Stimulated activated CD8-positive, alpha-beta memory T cell treated with anti-CD3 and anti-CD28 coated beads, Interleukin-2, amount 100 ng/mL, for 48 hours (primary cell): ENCODE data around the gene CLINT1.
A peak's percentile ranks its signal among the peaks of the same experiment; 100 is the strongest.
"Not testable (repeated sequence)": the region's sequence is repeated elsewhere in the genome, so short reads cannot be mapped to it uniquely, and the experiment has no call there.

Experiments
- DNase-seq, 2 donors: peaks; one replicate each; pipeline ENCODE4 v3.0.0-alpha.2; 2020; ENCODE audit warnings: low read depth in 2 of 2

CLINT1 gene

DNA sequence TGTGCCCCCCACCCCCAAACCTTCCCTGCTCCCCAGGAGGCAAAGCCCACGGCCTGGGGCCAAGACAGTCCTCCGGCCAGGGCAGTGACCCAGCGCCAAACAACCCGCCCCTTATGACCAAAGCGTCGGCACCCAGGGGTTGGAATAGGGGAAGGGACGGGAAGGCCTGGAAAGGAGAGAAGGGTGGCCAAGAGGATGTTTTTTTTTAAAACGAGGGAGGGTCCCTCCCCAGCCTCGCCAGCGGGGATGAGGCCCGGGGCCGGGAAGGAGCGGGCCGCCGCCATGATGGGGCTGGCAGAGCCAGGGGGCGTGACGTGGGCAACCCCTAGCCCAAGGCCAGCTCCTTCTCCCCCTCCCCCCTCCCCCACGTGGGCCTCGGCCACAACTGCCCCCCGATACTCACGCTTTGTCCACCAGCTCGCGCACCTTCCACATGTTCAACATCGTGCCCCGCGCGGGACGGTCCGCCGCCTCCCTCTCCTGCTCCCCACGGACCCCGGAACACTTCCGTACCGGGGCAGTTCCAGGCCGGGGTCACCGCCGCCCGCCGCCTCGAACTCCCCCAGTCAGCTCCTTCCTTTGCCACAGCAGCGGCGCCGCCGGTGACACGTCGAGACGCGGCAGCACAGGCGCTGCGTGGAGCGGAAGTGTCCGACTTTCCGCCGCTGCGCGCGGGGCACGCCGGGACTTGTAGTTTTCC is at the start of gene CLINT1:
TSS of gene CLINT1 (minus strand) at position 619 of the 700 bp plus-strand sequence. CDS start at position 444, 175 bp downstream.
- DNase-seq: peak; percentile 80 to 84

DNA sequence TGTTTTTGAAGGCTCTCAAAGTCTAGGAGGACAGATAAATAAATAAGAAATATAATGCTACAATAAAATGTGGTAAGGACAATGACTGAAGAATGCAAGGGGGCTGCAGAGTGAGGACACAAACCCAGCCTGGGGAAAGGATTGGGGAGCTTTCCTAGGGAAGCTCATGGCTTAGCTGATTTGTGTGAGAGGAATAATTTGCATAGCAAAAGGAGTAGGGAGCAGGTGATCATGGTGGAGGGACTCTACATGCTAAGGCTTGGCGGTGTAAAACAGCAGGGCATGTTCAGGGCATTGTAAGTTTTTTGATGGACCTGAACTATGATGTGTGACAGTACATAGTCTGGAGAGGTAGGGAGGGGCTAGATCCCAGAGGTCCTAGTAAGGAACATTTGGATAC is 49.5 kb upstream of the CLINT1 start:
- no peak for DNase-seq

DNA sequence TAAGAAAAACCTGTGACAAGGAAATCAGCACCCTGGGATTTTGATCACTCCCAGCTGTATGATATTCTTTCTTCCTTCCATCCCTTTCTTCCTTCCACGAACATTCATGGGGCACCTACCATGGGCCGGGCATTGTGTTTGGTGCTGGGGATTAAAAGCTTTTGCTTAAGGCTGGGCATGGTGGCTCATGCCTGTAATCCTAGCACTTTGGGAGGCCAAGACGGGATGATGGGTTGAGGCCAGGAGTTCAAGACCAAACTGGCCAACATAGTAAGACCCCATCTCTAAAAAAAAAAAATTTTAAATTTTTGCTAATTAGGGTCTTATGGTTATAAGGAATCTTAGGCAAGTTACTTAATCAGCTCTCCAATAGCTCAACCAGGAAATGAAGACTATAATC is 48.5 kb upstream of the CLINT1 start:
- no peak for DNase-seq

DNA sequence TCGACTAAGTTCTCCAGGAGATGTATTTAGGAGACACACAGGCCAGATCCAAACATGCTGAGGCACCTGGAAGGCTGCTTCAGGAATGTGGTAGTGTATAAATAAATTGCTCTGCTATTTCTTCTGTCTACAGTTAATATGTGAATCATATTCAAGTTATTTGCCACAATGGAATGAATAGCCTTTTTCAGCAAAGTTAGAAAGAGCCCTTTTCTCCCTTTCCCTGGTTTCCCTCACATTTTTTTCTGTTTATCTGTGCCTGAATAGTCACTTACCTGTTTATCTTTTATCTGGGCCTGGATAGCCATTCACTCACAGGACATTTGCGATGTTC is 44.1 kb upstream of the CLINT1 start:
- no peak for DNase-seq

DNA sequence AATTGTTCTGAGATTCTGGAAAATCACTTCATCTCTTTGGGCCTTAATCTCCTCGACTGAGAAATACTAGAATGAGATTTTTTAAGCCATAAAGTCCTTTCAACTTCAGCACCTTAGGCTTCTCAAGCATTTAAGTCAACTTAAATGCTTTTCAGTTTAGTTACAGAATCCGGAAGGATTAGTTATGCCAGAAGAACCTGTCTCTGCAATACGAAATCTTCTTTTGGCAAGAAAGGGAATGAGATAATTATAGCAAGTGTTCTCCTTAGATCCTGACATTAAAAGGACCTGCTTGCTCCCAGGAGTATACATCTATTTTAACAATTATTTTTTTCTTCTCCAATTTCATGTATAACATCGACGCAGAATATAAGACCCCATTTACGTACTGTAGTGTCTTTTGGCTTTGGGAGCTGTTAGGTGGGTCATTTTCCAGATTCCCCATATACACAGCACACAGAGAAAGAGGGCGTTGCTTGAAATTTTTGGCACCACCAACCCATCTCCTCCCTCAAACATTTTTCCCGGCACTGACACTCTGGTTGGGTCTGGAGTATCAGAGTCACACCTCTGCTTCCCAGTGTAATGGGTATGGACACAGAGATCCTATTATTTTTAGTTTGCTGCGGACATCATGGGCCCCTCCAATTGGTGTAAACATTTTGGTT is 43.6 kb upstream of the CLINT1 start:
- no peak for DNase-seq

DNA sequence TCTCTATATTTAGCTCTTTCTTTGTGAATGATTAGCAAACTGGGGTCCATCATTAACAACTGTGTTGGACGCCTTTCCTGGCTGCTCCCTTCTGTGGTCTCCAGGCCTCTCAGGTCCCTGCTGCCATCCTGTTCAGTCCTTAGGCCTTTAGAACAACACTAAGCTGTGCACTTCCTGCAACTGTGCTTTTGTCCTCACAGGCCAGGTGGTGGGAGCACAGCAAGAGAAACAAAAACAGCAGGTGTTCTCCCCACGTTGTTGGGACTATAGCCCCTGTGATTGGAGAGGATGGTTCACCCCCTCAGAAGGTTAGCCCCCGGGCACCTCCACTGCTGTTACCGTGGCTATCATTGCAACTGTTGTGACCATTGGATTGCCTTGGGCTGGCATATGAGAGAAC is 41.7 kb upstream of the CLINT1 start:
- no peak for DNase-seq

DNA sequence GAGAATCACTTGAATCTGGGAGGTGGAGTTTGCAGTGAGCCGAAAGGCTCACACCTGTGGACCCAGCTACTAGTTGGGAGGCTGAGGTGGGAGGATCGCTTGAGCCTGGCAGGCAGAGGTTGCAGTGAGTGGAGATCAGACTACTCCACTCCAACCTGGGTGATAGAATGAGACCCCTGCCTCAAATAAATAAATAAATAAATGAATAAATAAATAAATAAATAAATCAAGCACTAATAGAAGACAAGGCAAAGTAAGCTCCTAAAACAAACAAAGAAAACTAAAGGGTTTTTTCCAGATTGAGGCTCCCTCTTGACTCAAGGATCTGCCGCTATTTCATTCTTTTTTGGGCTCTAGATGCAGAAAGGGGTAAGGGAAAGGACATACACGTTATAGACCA is 34.7 kb upstream of the CLINT1 start:
- DNase-seq: no peak

DNA sequence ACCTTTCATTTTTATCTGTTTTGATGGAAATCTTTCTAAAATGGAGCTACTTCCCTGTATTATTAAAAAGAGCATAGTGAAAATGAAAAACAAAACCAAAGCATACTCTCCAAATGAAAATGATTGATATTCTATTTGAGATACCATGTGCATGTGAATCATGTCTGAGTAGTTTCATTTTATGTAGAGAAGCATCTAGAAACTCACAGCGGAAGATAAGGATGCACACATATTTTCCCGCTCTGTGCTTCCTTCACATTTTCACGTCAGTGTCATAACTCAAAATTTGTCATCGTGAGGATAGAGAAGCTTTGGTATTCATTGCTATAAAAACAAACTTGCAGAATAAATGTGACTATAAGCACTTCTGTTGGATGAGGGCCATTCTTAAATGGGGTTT is 34.0 kb upstream of the CLINT1 start:
- DNase-seq: no peak

DNA sequence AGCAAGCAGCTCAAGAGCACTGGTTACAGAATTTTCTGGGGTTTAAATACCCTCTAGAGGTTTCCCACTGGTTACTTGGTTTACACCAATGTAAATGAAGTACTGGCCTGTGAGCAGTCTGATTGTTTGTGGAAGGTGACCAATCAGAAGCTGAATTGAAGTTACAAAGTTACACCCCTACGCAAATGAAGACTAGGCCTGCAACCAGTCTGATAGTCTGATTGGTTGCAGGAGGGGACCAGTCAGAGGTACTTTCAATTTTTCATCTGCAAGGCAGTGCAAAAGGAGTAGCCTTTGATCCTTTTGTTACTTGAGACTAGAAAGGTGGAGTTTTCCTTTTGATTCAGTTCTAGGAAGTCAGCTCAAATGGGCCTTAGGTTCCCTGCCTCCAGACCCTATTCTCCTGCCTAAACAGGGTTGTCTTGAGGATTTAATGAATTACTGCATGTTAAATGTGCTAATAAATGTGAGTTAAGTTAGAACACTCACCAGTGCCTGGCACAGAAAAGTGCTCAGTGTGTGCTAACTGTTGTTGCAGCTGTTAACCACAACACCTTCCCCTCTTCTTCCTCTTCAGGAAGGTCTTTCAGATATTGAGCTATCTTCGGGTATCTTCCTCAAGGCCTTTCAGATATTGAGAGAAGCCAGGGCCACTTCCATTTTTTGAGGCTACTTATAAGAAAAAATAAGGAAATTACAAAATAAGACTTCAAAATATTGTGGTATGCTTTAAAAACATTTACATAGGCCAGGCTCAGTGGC is 32.1 kb upstream of the CLINT1 start:
- DNase-seq: no peak

DNA sequence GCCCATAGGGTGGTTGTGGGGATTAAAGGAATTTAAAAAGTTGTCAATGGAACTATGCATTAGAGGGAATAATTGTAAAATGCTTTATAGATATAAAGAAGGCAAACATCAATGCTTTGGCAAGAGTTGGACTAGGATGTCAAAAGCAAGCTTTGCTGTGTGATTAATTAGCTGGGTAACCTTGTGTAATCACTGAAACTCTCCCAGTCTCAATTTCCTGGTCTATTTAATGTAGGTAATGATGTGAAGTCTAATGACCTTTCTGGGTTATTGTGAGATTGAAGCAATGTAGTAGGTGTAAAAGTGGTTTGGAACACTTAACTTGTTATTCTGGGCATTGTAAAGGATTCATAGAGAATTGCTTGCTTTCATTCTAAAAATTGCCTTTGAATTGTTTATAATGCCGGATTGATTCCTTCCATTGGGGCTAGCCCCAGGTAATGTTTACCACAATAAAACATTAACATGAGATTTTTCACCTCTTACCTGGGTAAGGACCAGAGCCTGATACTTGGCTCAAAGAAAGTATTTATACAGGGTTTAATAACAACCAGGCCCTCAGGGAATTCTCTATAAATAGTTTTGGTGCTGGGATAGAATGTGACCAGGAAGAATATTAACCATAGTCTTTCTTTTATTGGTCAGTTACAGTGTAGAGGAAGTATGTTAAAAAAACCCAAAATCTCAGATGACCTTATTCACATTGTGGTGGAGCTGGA is 30.0 kb upstream of the CLINT1 start:
- no peak for DNase-seq

DNA sequence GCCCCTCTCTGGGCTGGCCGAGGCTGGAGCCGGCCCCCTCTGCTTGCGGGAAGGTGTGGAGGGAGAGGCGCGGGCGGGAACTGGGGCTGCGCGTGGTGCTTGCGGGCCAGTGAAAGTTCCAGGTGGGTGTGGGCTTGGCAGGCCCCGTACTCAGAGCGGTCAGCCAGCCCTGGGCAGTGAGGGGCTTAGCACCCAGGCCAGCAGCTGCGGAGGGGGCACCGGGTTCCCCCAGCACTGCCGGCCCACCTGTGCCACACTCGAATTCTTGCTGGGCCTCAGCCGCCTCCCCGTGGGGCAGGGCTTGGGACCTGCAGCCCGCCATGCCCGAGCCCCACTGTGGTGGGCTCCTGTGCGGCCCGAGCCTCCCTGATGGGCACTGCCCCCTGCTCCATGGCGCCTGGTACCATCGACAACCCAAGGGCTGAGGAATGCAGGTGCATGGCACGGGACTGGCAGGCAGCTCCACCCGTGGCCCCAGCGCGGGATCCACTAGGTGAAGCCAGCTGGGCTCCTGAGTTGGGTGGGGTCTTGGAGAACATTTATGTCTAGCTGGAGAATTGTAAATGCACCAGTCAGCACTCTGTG is 27.9 kb upstream of the CLINT1 start:
- DNase-seq: no peak

DNA sequence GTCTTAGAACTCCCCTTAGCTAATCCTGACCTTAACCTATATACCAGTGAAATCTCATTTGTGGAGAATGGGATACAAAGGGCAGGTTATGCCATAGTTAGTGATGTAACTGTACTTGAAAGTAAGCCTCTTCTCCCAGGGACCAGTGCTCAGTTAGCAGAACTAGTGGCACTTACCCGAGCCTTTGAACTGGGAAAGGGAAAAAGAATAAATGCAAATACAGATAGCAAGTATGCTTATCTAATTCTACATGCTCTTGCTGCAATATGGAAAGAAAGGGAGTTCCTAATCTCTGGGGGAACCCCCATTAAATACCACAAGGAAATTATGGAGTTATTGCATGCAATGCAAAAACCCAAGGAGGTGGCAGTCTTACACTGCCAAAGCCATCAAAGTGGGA is 26.1 kb upstream of the CLINT1 start:
- DNase-seq: not testable (repeated sequence)

DNA sequence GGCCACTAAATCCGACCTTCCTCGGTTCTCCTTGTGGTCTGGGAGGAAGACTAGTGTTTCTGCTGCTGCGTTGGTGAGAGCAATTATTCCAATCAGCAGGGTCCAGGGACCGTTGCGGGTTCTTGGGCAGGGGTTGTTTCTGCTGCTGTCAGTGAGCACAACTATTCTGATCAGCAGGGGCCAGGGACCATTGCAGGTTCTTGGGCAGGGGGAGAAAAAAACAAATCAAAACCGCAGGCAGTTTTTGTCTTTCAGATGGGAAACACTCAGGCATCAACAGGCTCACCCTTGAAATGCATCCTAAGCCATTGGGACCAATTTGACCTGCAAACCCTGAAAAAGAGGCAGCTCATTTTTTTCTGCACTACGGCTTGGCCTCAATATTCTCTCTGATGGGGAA is 22.6 kb upstream of the CLINT1 start:
- not testable (repeated sequence) for DNase-seq

DNA sequence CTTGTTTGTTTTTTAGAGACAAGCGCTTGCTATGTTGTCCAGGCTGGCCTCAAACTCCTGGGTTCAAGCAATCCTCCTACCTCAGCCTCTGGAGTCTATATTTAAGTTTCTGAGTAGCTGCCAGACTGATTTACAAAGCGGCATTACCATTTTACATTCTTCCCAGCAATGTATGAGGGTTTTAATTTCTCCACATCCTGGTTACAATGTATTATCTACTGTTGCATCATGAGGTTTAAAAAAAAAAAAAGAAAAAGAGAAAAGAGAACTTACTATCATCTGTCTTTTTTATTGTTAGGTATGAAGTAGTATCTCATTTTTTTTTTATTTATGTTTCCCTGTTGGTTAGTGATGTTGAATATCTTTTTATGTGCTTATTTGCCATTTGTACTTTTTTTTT is 18.9 kb upstream of the CLINT1 start:
- DNase-seq: no peak

DNA sequence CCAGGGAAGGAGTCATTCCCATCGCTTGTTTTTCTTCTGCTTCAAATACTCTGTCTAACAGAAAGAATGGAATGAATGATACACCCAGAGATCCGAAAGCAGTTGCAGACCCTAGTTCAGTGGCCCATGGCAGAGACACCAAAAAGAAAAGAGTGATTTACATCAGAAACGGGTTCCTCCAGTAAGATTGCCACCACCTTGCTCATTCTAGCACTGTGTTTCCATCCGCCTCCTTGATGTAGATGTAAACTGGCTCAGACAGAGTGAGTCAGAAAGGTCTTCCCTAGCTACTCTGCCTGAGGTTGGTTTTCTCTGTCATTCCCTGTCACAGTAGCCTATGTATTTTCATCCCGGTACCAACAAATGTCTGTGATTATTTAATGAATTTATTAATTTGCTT is 15.9 kb upstream of the CLINT1 start:
- DNase-seq: no peak

DNA sequence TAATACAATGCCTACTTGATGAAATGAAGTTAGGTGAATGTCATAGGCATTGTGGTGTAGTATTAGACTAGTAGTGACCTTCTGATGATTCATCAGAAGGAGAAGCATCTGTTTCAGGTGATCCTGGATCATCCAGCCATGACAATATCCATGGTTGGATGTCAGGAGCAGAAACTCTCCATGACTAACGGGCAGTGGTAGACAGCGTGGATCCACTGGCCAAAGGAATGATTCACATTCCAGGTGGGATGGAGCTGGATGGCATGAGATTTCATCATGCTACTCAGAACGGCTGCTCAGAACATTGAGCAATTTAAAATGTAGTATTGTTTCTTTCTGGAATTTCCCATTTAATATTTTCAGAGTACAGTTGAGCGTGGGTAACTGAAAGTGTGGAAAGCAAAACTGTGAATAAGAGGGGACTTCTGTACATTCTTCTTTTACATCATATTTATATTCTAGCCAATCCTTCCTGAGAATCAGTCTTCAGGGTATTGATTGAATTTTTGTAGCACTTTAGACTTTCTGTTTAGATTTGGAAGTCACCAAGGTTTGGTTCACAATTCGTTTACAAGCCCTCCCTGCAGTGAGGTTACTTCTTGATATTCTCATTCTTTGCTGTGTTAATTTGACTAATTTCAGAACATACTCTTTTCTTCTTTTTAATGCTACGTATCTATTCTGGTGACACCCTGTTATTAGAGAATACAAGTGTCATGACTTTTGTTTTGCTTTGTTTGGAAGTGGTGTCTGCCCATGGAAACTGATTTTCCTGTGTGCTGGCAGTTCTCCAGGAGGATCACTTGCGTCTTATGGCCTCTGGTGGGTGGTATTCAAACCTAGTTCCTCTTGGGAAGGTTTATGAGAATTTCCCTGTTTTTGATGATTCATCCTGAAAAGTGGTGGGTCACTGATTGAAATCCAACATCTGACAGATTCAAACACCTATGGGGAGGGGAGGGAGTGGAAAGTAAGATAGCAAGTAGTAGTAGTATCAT is 12.2 kb upstream of the CLINT1 start:
- no peak for DNase-seq

DNA sequence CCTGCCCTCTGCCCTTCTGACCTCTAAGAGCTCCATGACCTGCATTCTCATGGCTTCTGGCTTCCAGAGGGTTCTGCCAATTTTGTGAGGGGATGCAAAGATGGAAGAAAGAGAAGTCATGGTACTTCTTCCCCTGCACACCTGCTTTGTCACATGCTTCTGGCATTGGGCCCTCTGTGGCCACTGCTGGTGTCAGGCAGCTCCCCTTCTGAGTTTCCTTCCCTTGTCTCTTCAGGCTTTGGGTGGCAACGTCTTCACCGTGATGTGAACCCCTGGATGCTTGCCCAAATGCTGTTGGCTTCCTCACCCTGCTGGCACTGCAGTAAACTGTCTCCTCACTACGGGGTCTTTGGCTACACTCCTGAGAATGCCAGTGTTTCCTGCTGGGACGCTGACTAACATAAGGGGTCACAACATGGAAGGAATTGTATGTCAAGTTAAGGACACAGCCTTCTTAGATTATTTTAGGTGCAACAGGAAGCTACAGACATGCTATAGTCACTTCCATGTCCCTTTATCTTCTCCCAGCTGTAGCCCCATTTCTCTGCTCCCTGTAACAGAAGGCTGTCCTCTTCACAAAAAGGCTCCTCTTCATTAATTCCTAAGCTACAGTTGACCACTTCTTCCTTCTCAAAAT is 8.9 kb upstream of the CLINT1 start:
- no peak for DNase-seq

DNA sequence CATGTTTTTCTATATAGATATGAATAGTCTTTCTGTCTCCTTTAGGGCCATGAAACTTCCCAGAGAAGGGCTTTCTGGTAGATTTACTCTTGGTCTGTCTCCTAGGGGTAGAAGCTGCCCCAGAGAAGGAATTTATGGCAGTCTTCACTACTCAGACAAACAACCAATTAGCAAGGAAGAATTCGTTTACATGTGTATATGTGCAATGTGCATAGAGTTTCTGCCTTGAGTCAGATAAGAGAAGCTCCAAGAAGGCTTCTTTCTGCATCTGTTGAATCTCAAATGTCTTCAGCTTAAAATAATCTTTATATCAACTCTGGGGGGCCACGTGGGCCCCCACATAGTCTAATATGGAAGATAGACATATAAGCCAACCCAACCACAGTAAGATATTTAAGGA is 7.6 kb upstream of the CLINT1 start:
- no peak for DNase-seq

DNA sequence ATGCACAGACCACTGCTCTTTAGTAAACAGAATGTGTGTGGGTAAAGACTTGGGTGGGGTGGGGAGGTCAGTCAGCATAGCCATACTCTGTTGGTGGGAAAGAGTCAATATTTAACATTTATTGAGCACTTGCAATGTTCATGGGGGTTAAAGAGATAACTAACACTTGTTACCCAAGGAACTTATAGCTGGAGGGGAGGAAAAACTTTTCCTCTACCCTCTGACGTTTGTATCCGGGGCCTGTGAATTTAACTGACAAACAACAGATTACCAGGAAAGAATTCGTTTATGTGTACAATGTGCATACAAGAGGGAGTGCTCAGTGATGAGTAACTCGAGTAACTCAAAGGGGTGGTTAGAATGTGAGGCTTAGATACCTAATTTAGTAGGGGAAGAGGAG is 6.8 kb upstream of the CLINT1 start:
- no peak for DNase-seq

DNA sequence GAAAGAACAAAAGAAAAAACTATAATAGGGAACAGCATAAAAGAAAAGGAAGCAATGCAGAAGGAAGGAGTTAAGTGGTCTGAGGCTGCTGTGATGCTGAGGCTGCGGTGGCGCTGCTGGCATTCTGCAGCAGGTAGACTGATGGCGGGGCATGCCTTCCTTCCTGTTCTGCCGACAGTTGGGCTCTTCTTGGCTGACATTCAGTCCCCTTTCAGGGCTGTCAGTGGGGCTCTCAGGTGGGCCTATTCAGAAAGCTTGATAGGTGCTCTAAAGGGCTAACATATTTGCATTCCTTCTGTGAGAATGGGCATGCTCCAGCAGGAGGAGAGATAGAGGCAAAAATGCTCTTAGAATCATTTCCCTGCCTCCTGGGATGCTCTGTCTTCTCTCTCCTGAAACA is 5.1 kb upstream of the CLINT1 start:
- no peak for DNase-seq
